ENCODE measurements around the gene DGKG.

The DGKG gene

GRCh38 chr3:186268616-186269448, 93.2 kb downstream of the DGKG start:
- no peak for DNase-seq

- no peak for DNase-seq
These were observed 94.3 kb downstream of the DGKG start for GRCh38 chr3:186267758-186268157.

- no peak for DNase-seq
These were observed 97.2 kb downstream of the DGKG start for GRCh38 chr3:186264608-186265400.

GRCh38 chr3:186261638-186262037, 100.4 kb downstream of the DGKG start:
- no peak for DNase-seq

- DNase-seq = no peak
These were observed 101.3 kb downstream of the DGKG start for GRCh38 chr3:186260726-186261125.

- no peak for DNase-seq
These were observed 102.2 kb downstream of the DGKG start for GRCh38 chr3:186259612-186260383.

- DNase-seq = no peak
These were observed 103.1 kb downstream of the DGKG start for GRCh38 chr3:186258968-186259367.

- no peak for DNase-seq
These were observed 104.2 kb downstream of the DGKG start for GRCh38 chr3:186257866-186258265.

GRCh38 chr3:186255703-186256331, 106.2 kb downstream of the DGKG start:
- DNase-seq = peak; percentile 86

- DNase-seq = no peak
These were observed 107.1 kb downstream of the DGKG start for GRCh38 chr3:186254676-186255650.

GRCh38 chr3:186251948-186252619, 110.0 kb downstream of the DGKG start:
- no peak for DNase-seq

- no peak for DNase-seq
These were observed 113.2 kb downstream of the DGKG start for GRCh38 chr3:186248850-186249249.

GRCh38 chr3:186247821-186248814, 113.9 kb downstream of the DGKG start:
- no peak for DNase-seq

GRCh38 chr3:186246941-186247340, 115.1 kb downstream of the DGKG start:
- no peak for DNase-seq

GRCh38 chr3:186244016-186244415, 118.0 kb downstream of the DGKG start:
- DNase-seq = no peak

- DNase-seq = no peak
These were observed 119.9 kb downstream of the DGKG start for GRCh38 chr3:186241910-186242821.

GRCh38 chr3:186239321-186239720, 122.7 kb downstream of the DGKG start:
- DNase-seq = peak; percentile 58

- DNase-seq = no peak
These were observed 124.1 kb downstream of the DGKG start for GRCh38 chr3:186237915-186238314.
